ENCODE measurements around the gene HPCAL4. TPM values are rescaled to one million over a fixed set of nuclear protein-coding genes. Genes with fewer than 3 reads are reported as not detected.
A peak's percentile ranks its signal among the peaks of the same experiment; 100 is the strongest.

Gene HPCAL4
- total RNA-seq, 1 donor from 2014 or later, result not detected

GRCh38 chr1:39694026-39694425 is 2.8 kb upstream of the HPCAL4 start:
- Mint-ChIP-seq H3K4me3 (no peak overlapping the region), H3K4me1 (peaks cover 19% of the 10 kb centered on the region), H3K9me3 (no peaks in the 10 kb centered on the region), H3K27me3 (peaks cover 57% of the 10 kb centered on the region), H3K27ac (no peak overlapping the region), H3K36me3 (ENCODE audit: low read depth) (no peaks in the 10 kb centered on the region)
- DNase-seq (no peak), ATAC-seq (ENCODE audit: low read depth) (no peak)
- no peak for TF ChIP-seq CTCF (IDR thresholded peaks at IDR 0.05)
- intact Hi-C loops (cut with micrococcal nuclease), result no loop called here
- ChIA-PET CTCF (interaction anchor here (0.6 kb wide), 1 partner anchor 13 kb away, joined by 3 read pairs; no protein-coding TSS in a partner anchor), POLR2A (no interaction called here)

- H3K27ac Mint-ChIP-seq, result no peak overlapping the region
- TF ChIP-seq CTCF (IDR thresholded peaks at IDR 0.05), result no peak
- intact Hi-C loops (cut with micrococcal nuclease), result no loop called here
- DNase-seq (no peak), ATAC-seq (ENCODE audit: low read depth) (no peak)
- H3K9me3 Mint-ChIP-seq, result no peaks in the 10 kb centered on the region
- H3K27me3 Mint-ChIP-seq, result peaks cover 60% of the 10 kb centered on the region
- POLR2A ChIA-PET, result interaction anchor here (1.5 kb wide), 1 partner anchor 46 kb away, joined by 5 read pairs; the partner anchor contains the start of gene PPIE
- CTCF ChIA-PET, result no interaction called here
- peak overlapping the region; percentile 53 for H3K4me3 Mint-ChIP-seq
- H3K4me1 Mint-ChIP-seq, result peaks cover 19% of the 10 kb centered on the region
- H3K36me3 Mint-ChIP-seq (ENCODE audit: low read depth), result no peaks in the 10 kb centered on the region
These were observed 1.2 kb upstream of the HPCAL4 start for GRCh38 chr1:39692152-39693074.

- DNase-seq (no peak), ATAC-seq (ENCODE audit: low read depth) (no peak)
- CTCF ChIA-PET, result interaction anchor here (0.9 kb wide), 1 partner anchor 36 kb away, joined by 3 read pairs; no protein-coding TSS in a partner anchor
- Mint-ChIP-seq H3K4me1 (peaks cover 19% of the 10 kb centered on the region), H3K27me3 (peaks cover 66% of the 10 kb centered on the region), H3K9me3 (no peaks in the 10 kb centered on the region), H3K4me3 (peak overlapping the region; percentile 66), H3K36me3 (ENCODE audit: low read depth) (no peaks in the 10 kb centered on the region), H3K27ac (no peak overlapping the region)
- POLR2A ChIA-PET, result interaction anchor here (0.6 to 1.5 kb wide), 4 partner anchors 47 to 155 kb away, joined by 4 to 5 read pairs (median 4); partner anchors contain the start of gene PPIE
- intact Hi-C loops (cut with micrococcal nuclease), result no loop called here
- no peak for TF ChIP-seq CTCF (IDR thresholded peaks at IDR 0.05)
These were observed 345 bp downstream of the HPCAL4 start for GRCh38 chr1:39690794-39691382.

GRCh38 chr1:39690225-39690624 is 1.0 kb downstream of the HPCAL4 start:
- peaks cover 19% of the 10 kb centered on the region for H3K4me1 Mint-ChIP-seq
- CTCF ChIA-PET, result no interaction called here

More at GRCh38 chr1:39690225-39690624, 1.0 kb downstream of the HPCAL4 start:
- Mint-ChIP-seq H3K4me3 (peak overlapping the region; percentile 66), H3K9me3 (no peaks in the 10 kb centered on the region), H3K27me3 (peaks cover 62% of the 10 kb centered on the region), H3K27ac (no peak overlapping the region), H3K36me3 (ENCODE audit: low read depth) (no peaks in the 10 kb centered on the region)
- no peak for TF ChIP-seq CTCF (IDR thresholded peaks at IDR 0.05)
- POLR2A ChIA-PET, result no interaction called here
- DNase-seq (no peak), ATAC-seq (ENCODE audit: low read depth) (no peak)
- intact Hi-C loops (cut with micrococcal nuclease), result no loop called here

Data from activated B cell treated with CpG ODN at 0.5 μM for 24 hours (primary cell).